ENCODE data around the gene LRMDA. TPM values are rescaled to one million over a fixed set of nuclear protein-coding genes. Genes with fewer than 3 reads are reported as not detected.

The LRMDA gene
- total RNA-seq, 2 experiments from 2014 or later, result not detected

DNA sequence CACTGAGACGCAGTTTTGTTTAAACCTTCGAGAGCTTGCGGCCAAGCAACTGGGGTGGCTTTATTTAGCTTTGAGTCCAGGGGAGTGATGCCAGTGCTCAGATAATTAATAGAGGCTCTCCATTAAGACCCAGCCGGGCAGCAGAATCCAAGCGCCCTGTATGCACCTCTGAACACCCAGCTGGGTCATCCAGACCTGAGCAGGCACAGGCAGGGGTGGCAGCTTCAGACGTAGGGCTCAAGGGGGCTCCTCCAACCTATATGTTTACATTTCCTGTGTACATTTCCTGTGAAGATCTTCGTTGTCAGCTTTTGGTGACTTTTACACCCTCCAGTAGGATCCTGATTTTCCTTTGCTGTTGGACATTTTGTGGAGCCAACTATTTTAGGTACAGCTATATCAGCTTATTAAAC lies 719.5 kb downstream of the LRMDA start:
- TF ChIP-seq, protein P1, sequence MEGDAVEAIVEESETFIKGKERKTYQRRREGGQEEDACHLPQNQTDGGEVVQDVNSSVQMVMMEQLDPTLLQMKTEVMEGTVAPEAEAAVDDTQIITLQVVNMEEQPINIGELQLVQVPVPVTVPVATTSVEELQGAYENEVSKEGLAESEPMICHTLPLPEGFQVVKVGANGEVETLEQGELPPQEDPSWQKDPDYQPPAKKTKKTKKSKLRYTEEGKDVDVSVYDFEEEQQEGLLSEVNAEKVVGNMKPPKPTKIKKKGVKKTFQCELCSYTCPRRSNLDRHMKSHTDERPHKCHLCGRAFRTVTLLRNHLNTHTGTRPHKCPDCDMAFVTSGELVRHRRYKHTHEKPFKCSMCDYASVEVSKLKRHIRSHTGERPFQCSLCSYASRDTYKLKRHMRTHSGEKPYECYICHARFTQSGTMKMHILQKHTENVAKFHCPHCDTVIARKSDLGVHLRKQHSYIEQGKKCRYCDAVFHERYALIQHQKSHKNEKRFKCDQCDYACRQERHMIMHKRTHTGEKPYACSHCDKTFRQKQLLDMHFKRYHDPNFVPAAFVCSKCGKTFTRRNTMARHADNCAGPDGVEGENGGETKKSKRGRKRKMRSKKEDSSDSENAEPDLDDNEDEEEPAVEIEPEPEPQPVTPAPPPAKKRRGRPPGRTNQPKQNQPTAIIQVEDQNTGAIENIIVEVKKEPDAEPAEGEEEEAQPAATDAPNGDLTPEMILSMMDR (IDR thresholded peaks at IDR 0.05), result no peak
- Histone ChIP-seq H3K9me3 (ENCODE audit: control insufficient read depth in 1 of 2, insufficient read depth in 1 of 2, low read length in 2 of 2) (peaks cover 0 to 13% of the 10 kb centered on the region in 2 experiments), H3K4me1 (ENCODE audit: insufficient read depth, low read length) (no peaks in the 10 kb centered on the region), H3K4me3 (ENCODE audit: low read length) (no peak overlapping the region), H3K27ac (ENCODE audit: low read depth in 1 of 2, low read length in 2 of 2) (no peak overlapping the region), H3K27me3 (ENCODE audit: control insufficient read depth in 1 of 2, insufficient read depth in 2 of 2, low read length in 2 of 2) (no peaks in the 10 kb centered on the region), H3K36me3 (ENCODE audit: insufficient read depth, low read length) (no peaks in the 10 kb centered on the region)
- Mint-ChIP-seq H3K36me3 (ENCODE audit: low read depth) (no peaks in the 10 kb centered on the region), H3K4me1 (ENCODE audit: low read depth) (no peaks in the 10 kb centered on the region), H3K27me3 (no peaks in the 10 kb centered on the region), H3K4me3 (no peak overlapping the region), H3K9me3 (peaks cover 3% of the 10 kb centered on the region), H3K27ac (no peak overlapping the region)
- intact Hi-C loops (cut with DNase I, micrococcal nuclease), result no loop called here
- DNase-seq (no peak), ATAC-seq (ENCODE audit: poor library complexity) (no peak)
- POLR2A ChIA-PET, result no interaction called here
- CTCF ChIA-PET, result no interaction called here

DNA sequence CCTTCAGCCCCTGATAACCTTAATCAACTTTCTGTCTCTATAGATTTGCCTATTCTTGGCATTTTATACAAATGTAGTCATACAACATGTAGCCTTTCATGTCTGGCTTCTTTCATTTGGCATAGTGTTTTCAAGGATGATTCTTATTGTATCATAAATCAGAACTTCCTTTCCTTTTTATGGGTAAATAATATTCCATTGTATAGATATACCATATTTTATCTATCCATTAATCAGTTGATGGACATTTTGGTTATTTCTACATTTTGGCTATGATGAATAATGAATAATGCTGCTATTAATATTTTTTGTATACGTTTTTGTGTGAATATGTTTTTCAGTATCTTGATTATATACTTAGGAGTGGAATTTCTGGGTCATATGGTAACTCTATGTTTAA lies 720.8 kb downstream of the LRMDA start:
- H3K27ac Mint-ChIP-seq, result no peak overlapping the region
- Histone ChIP-seq H3K9me3 (ENCODE audit: control insufficient read depth in 1 of 2, insufficient read depth in 1 of 2, low read length in 2 of 2) (peaks cover 0 to 13% of the 10 kb centered on the region in 2 experiments), H3K4me1 (ENCODE audit: insufficient read depth, low read length) (no peaks in the 10 kb centered on the region), H3K27ac (ENCODE audit: low read depth in 1 of 2, low read length in 2 of 2) (no peak overlapping the region), H3K4me3 (ENCODE audit: low read length) (no peak overlapping the region), H3K27me3 (ENCODE audit: control insufficient read depth in 1 of 2, insufficient read depth in 2 of 2, low read length in 2 of 2) (no peaks in the 10 kb centered on the region), H3K36me3 (ENCODE audit: insufficient read depth, low read length) (no peaks in the 10 kb centered on the region)
- intact Hi-C loops (cut with DNase I, micrococcal nuclease), result no loop called here
- POLR2A ChIA-PET, result no interaction called here
- no peaks in the 10 kb centered on the region for H3K36me3 Mint-ChIP-seq (ENCODE audit: low read depth)
- TF ChIP-seq, protein P1 (IDR thresholded peaks at IDR 0.05), result no peak
- no peak overlapping the region for H3K4me3 Mint-ChIP-seq
- CTCF ChIA-PET, result no interaction called here
- no peak for DNase-seq
- H3K4me1 Mint-ChIP-seq (ENCODE audit: low read depth), result no peaks in the 10 kb centered on the region
- H3K9me3 Mint-ChIP-seq, result peaks cover 3% of the 10 kb centered on the region
- H3K27me3 Mint-ChIP-seq, result no peaks in the 10 kb centered on the region
- ATAC-seq (ENCODE audit: poor library complexity), result no peak

DNA sequence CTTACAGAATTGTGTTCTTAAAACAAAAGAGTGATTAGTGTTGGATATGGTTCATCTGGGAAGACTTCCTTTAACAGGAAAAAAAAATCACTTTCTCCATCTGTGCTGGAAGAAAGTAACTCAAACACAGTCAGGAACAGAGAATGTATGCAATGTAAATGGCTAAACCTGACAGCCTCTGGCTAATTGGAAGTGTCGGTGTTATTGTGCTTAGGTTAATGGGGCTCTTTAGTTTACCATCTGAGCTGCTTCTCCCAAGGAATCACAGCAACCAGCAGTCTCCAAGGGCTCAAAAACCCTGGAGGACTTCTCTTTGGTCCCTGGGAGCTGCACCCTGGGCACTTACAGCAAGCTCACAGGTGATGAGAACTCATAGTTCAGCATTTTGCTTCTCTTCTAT lies 724.5 kb downstream of the LRMDA start:
- no peaks in the 10 kb centered on the region for H3K27me3 Mint-ChIP-seq
- ATAC-seq (ENCODE audit: poor library complexity) (no peak), DNase-seq (no peak)
- TF ChIP-seq, protein P1 (IDR thresholded peaks at IDR 0.05), result no peak
- CTCF ChIA-PET, result no interaction called here
- no peaks in the 10 kb centered on the region for H3K4me1 Mint-ChIP-seq (ENCODE audit: low read depth)
- no peaks in the 10 kb centered on the region for H3K27me3 ChIP-seq (ENCODE audit: control insufficient read depth in 1 of 2, insufficient read depth in 2 of 2, low read length in 2 of 2)
- no peaks in the 10 kb centered on the region for H3K36me3 Mint-ChIP-seq (ENCODE audit: low read depth)
- POLR2A ChIA-PET, result no interaction called here
- H3K27ac Mint-ChIP-seq, result no peak overlapping the region
- no peaks in the 10 kb centered on the region for H3K4me1 ChIP-seq (ENCODE audit: insufficient read depth, low read length)
- peaks cover 0 to 4% of the 10 kb centered on the region in 2 experiments for H3K9me3 ChIP-seq (ENCODE audit: control insufficient read depth in 1 of 2, insufficient read depth in 1 of 2, low read length in 2 of 2)
- H3K4me3 Mint-ChIP-seq, result no peak overlapping the region
- H3K27ac ChIP-seq (ENCODE audit: low read depth in 1 of 2, low read length in 2 of 2), result no peak overlapping the region
- H3K4me3 ChIP-seq (ENCODE audit: low read length), result no peak overlapping the region
- H3K36me3 ChIP-seq (ENCODE audit: insufficient read depth, low read length), result no peaks in the 10 kb centered on the region
- peaks cover 3% of the 10 kb centered on the region for H3K9me3 Mint-ChIP-seq
- intact Hi-C loops (cut with DNase I, micrococcal nuclease), result no loop called here
